Mesendoderm (in vitro differentiated cells): ENCODE measurements around the gene HS3ST1.
A peak's percentile ranks its signal among the peaks of the same experiment; 100 is the strongest.

Experiments
- DNase-seq: peaks from one replicate; pipeline ENCODE4 v3.0.0; 2013
- H2AK5ac ChIP-seq: 2 replicates; pipeline ENCODE4 v1.6.1; 2013; ENCODE audit warnings: low read length, inconsistent platforms
- H2BK120ac ChIP-seq: 2 replicates; pipeline ENCODE4 v1.6.1; 2013; ENCODE audit warnings: low read depth, mild to moderate bottlenecking, low read length, moderate library complexity, mixed read lengths
- H2BK15ac ChIP-seq: replicated peaks from 2 replicates; pipeline ENCODE4 v1.6.1; 2013; ENCODE audit warnings: low read depth, mild to moderate bottlenecking, moderate library complexity
- H2BK5ac ChIP-seq: 2 replicates; pipeline ENCODE4 v1.6.1; 2013; ENCODE audit warnings: low read length, inconsistent platforms
- H3K18ac ChIP-seq: 2 replicates; pipeline ENCODE4 v1.6.1; 2013; ENCODE audit warnings: mild to moderate bottlenecking, low read length, mixed read lengths
- H3K23ac ChIP-seq: one replicate; pipeline ENCODE4 v1.6.1; 2013; ENCODE audit warnings: low read length
- H3K27ac ChIP-seq: 2 replicates; pipeline ENCODE4 v1.5.1; 2013; ENCODE audit warnings: low read depth, mild to moderate bottlenecking, inconsistent platforms, low read length, moderate library complexity
- H3K27me3 ChIP-seq: 2 replicates; pipeline ENCODE4 v1.6.1; 2013; ENCODE audit warnings: low read length, control low read depth, mild to moderate bottlenecking, inconsistent platforms; ENCODE audit not compliant: insufficient read depth, poor library complexity
- H3K36me3 ChIP-seq: 2 replicates; pipeline ENCODE4 v1.6.1; 2013; ENCODE audit warnings: low read length, inconsistent platforms; ENCODE audit not compliant: control insufficient read depth, insufficient read depth
- H3K4ac ChIP-seq: one replicate; pipeline ENCODE4 v1.6.1; 2013; ENCODE audit warnings: low read depth, mild to moderate bottlenecking, low read length, moderate library complexity
- H3K4me1 ChIP-seq: 2 replicates; pipeline ENCODE4 v1.6.1; 2013; ENCODE audit warnings: low read depth, low read length, inconsistent platforms; ENCODE audit not compliant: control insufficient read depth
- H3K4me2 ChIP-seq: 2 replicates; pipeline ENCODE4 v1.6.1; 2013; ENCODE audit warnings: low read length
- H3K4me3 ChIP-seq: 2 replicates; pipeline ENCODE4 v1.5.1; 2013; ENCODE audit warnings: mild to moderate bottlenecking, low read length
- H3K56ac ChIP-seq: one replicate; pipeline ENCODE4 v1.6.1; 2013; ENCODE audit warnings: low read length
- H3K79me1 ChIP-seq: 2 replicates; pipeline ENCODE4 v1.6.1; 2013; ENCODE audit warnings: low read length, inconsistent platforms
- H3K79me2 ChIP-seq: 2 replicates; pipeline ENCODE4 v1.6.1; 2013; ENCODE audit warnings: mild to moderate bottlenecking, low read length; ENCODE audit not compliant: control insufficient read depth, insufficient read depth
- H3K9ac ChIP-seq: 2 replicates; pipeline ENCODE4 v1.6.1; 2013; ENCODE audit warnings: low read length, inconsistent platforms
- H4K5ac ChIP-seq: one replicate; pipeline ENCODE4 v1.6.1; 2013; ENCODE audit warnings: low read length
- H4K8ac ChIP-seq: one replicate; pipeline ENCODE4 v1.6.1; 2013; ENCODE audit warnings: low read depth, mild to moderate bottlenecking, control low read depth, low read length, moderate library complexity
- WGBS: extraction: QIAGEN DNeasy Blood & Tissue Kit; methylation state at CpG from one replicate; pipeline ENCODE4 v1.1.7; 2013; ENCODE audit warnings: low lambda C conversion rate, missing lambda C conversion rate; ENCODE audit not compliant: insufficient coverage; ENCODE audit errors: extremely low coverage; 5-methylcytosine and 5-hydroxymethylcytosine counted together

HS3ST1 gene

DNA sequence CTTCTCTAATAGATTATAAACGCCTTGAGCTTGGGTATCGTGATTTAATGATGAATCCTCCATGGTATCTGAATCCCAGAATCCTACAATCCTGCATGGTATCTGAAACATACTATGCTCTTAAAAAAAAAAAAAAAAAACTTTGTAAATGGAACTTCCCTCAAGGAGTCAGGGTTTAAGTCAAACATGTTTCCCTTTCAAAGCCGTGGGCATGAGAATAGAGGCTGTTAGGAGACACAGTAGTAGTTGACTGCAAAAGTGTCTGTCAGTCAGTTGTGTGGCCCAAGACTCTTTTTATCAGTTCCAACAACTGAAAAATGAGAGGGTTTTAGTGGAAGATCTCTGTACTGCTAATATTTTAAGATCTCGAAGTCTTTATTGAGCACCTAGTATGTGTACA lies 2.4 kb upstream of the HS3ST1 start:
- Histone ChIP-seq H2AK5ac (no peak overlapping the region), H3K4me2 (no peak overlapping the region), H3K4ac (no peak overlapping the region), H3K27me3 (no peaks in the 10 kb centered on the region), H2BK15ac (no peak overlapping the region), H4K5ac (no peak overlapping the region), H3K4me1 (no peaks in the 10 kb centered on the region), H3K79me1 (peaks cover 4% of the 10 kb centered on the region), H2BK120ac (no peak overlapping the region), H2BK5ac (no peak overlapping the region), H3K27ac (no peak overlapping the region), H3K18ac (no peak overlapping the region), H3K36me3 (no peaks in the 10 kb centered on the region), H4K8ac (no peak overlapping the region), H3K23ac (no peak overlapping the region), H3K4me3 (no peak overlapping the region), H3K9ac (no peak overlapping the region), H3K56ac (no peak overlapping the region), H3K79me2 (peaks cover 20% of the 10 kb centered on the region)
- no peak for DNase-seq
- WGBS = no CpG with 5 or more reads among the region's 4 CpGs

GRCh38 chr4:11430536-11430935 lies 1.8 kb upstream of the HS3ST1 start:
- no peak overlapping the region for H3K4me3 ChIP-seq
- H4K8ac ChIP-seq = no peak overlapping the region
- DNase-seq = no peak
- no peak overlapping the region for H2BK15ac ChIP-seq
- no peaks in the 10 kb centered on the region for H3K36me3 ChIP-seq
- no peak overlapping the region for H3K27ac ChIP-seq
- no peak overlapping the region for H2BK5ac ChIP-seq
- no peaks in the 10 kb centered on the region for H3K4me1 ChIP-seq
- H2BK120ac ChIP-seq = no peak overlapping the region
- no peak overlapping the region for H3K18ac ChIP-seq
- no peak overlapping the region for H2AK5ac ChIP-seq
- peaks cover 25% of the 10 kb centered on the region for H3K79me2 ChIP-seq
- H3K4me2 ChIP-seq = no peak overlapping the region
- WGBS = no CpG with 5 or more reads among the region's 2 CpGs
- H4K5ac ChIP-seq = no peak overlapping the region
- no peak overlapping the region for H3K4ac ChIP-seq
- no peak overlapping the region for H3K23ac ChIP-seq
- no peak overlapping the region for H3K56ac ChIP-seq
- no peak overlapping the region for H3K9ac ChIP-seq
- no peaks in the 10 kb centered on the region for H3K27me3 ChIP-seq
- H3K79me1 ChIP-seq = peaks cover 6% of the 10 kb centered on the region

- Histone ChIP-seq H3K79me2 (peaks cover 25% of the 10 kb centered on the region), H3K18ac (no peak overlapping the region), H3K4me3 (peak overlapping the region; percentile 56), H3K9ac (peak overlapping the region; percentile 69), H2BK120ac (no peak overlapping the region), H3K4me2 (peak overlapping the region; percentile 87), H4K8ac (no peak overlapping the region), H3K4ac (no peak overlapping the region), H3K23ac (no peak overlapping the region), H3K79me1 (peaks cover 8% of the 10 kb centered on the region), H3K56ac (no peak overlapping the region), H3K36me3 (no peaks in the 10 kb centered on the region), H2BK5ac (no peak overlapping the region), H3K27me3 (no peaks in the 10 kb centered on the region), H2BK15ac (no peak overlapping the region), H3K4me1 (no peaks in the 10 kb centered on the region), H4K5ac (no peak overlapping the region), H2AK5ac (no peak overlapping the region), H3K27ac (no peak overlapping the region)
- no peak for DNase-seq
- no CpG with 5 or more reads among the region's 8 CpGs for WGBS
These were observed 978 bp upstream of the HS3ST1 start for GRCh38 chr4:11429699-11430045.

DNA sequence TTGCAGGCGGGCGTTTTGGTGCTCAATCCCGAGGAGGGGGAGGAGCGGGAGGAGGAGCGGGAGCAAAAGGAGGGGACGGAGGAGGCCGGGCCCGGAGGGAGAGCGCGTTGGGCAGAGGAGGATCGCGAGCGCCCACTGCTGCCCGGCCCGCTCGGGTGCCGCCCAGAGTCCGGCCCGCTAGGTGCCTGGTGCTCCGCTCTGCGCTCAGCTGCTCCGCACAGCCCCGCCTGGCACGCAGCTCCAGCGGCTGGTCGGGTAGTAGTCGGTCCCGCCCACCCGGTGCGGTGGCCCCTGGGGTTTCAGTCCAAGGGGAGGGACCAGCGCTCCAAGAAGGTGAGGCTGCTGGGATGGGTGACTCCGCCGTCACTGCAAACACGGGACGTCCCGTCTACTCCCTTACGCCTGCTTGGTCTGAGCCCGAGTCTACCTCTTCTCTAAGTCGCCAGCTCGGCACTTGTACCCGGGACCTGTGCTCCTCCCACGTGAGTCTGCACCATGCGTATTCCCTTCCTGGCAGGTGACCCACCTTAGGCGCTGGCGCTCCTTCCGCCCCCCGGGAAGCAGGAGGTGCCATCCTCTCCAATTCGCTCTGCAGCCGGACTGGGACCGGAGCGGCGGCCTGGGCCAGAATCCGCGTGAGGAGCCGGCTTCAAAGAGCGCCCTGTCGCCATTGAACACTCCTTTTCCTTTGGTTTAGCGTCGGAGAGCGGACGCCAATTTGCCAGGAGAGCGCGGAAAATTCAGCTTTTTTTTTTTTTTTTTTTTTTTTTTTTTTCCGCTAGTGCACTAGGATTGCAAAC lies 405 bp upstream of the HS3ST1 start:
- Histone ChIP-seq H3K79me1 (peaks cover 8% of the 10 kb centered on the region), H3K27me3 (no peaks in the 10 kb centered on the region), H3K23ac (peak overlapping the region; percentile 35), H4K8ac (no peak overlapping the region), H3K4ac (peak overlapping the region; percentile 26), H3K79me2 (peaks cover 25% of the 10 kb centered on the region), H3K4me3 (peak overlapping the region; percentile 56), H3K18ac (no peak overlapping the region), H2BK15ac (no peak overlapping the region), H3K36me3 (no peaks in the 10 kb centered on the region), H3K27ac (no peak overlapping the region), H3K4me1 (peaks cover 2% of the 10 kb centered on the region), H2BK120ac (no peak overlapping the region), H3K56ac (peak overlapping the region; percentile 86), H3K9ac (peak overlapping the region; percentile 69), H2BK5ac (peak overlapping the region; percentile 20), H3K4me2 (peak overlapping the region; percentile 87), H4K5ac (peak overlapping the region; percentile 14), H2AK5ac (no peak overlapping the region)
- peak; percentile 93 for DNase-seq
- WGBS = no CpG with 5 or more reads among the region's 64 CpGs

DNA sequence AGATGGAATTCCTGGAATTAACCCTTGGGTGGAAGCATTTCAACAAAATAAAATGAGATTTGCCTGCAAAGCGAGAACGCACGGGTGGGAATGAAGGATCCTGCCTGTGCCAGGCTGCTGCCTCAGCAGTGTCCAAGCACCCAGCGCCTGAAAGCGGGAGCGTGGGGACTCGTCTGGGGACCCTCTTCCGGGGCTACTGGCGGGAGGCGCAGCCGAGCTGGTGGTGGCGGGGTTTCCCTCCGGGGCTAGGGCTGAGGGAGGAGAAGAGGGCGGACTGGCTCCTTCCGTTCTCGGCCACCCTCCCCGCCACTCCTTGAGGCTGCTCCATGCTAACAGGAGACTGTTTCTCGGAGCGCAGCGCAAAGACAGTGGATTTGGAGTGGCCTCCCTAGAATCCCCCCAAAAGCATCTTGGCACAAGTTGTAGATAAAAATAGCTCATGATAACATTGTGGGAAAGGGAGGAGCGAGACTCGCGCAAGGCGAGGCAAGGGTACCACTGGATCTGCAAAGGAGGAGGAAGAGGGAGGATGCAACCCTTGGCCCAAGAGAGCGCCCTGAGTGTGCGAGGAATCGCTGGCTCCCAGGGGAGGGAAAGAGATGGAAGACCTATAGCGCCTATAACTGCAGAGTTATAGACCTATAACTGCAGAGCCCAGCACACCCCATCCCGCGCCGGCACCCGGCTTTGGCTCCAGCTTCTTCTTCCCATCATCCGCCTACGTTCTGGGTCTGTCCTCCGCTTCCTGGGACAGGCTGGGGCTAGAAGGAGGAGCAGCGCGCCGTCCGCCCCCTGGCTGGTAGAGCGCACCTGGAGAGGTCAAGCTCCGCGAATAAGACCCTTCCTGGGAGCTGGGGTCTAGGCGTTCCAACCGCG lies 1.3 kb downstream of the HS3ST1 start:
- peak; percentile 38 for DNase-seq
- peaks cover 8% of the 10 kb centered on the region for H3K79me1 ChIP-seq
- no peak overlapping the region for H3K27ac ChIP-seq
- no peak overlapping the region for H2BK5ac ChIP-seq
- no peak overlapping the region for H3K4ac ChIP-seq
- no CpG with 5 or more reads among the region's 45 CpGs for WGBS
- peaks cover 25% of the 10 kb centered on the region for H3K79me2 ChIP-seq
- no peak overlapping the region for H4K8ac ChIP-seq
- no peak overlapping the region for H2AK5ac ChIP-seq
- no peaks in the 10 kb centered on the region for H3K36me3 ChIP-seq
- no peak overlapping the region for H3K23ac ChIP-seq
- H3K9ac ChIP-seq = peak overlapping the region; percentile 73
- H2BK120ac ChIP-seq = no peak overlapping the region
- peak overlapping the region; percentile 77 for H3K56ac ChIP-seq
- no peak overlapping the region for H2BK15ac ChIP-seq
- H3K4me1 ChIP-seq = peaks cover 6% of the 10 kb centered on the region
- peak overlapping the region; percentile 3 for H3K18ac ChIP-seq
- H4K5ac ChIP-seq = no peak overlapping the region
- H3K4me2 ChIP-seq = peak overlapping the region; percentile 85
- H3K4me3 ChIP-seq = peak overlapping the region; percentile 66
- no peaks in the 10 kb centered on the region for H3K27me3 ChIP-seq
